ENCODE measurements around the gene NDUFB2.
"Not testable (repeated sequence)": the region's sequence is repeated elsewhere in the genome, so short reads cannot be mapped to it uniquely, and the experiment has no call there.

Gene NDUFB2

GRCh38 chr7:140723006-140723405, 26.5 kb downstream of the NDUFB2 start:
- Histone ChIP-seq H3K27ac (ENCODE audit: low read depth, low read length) (no peak overlapping the region), H3K9ac (ENCODE audit: low read length) (no peak overlapping the region), H3K4me3 (ENCODE audit: low read depth in 1 of 2, low read length in 2 of 2) (no peak overlapping the region), H3K4me1 (ENCODE audit: insufficient read depth, low read length) (no peaks in the 10 kb centered on the region), H3K36me3 (ENCODE audit: insufficient read depth, low read length) (peaks cover 5% of the 10 kb centered on the region), H3K27me3 (ENCODE audit: control insufficient read depth in 1 of 2, insufficient read depth in 2 of 2, low read length in 2 of 2) (no peaks in the 10 kb centered on the region), H3K9me3 (ENCODE audit: low read length) (no peaks in the 10 kb centered on the region)

- Histone ChIP-seq H3K9me3 (ENCODE audit: low read length) (no peaks in the 10 kb centered on the region), H3K9ac (ENCODE audit: low read length) (no peak overlapping the region), H3K36me3 (ENCODE audit: insufficient read depth, low read length) (peaks cover 5% of the 10 kb centered on the region), H3K4me3 (ENCODE audit: low read depth in 1 of 2, low read length in 2 of 2) (no peak overlapping the region), H3K27ac (ENCODE audit: low read depth, low read length) (no peak overlapping the region), H3K27me3 (ENCODE audit: control insufficient read depth in 1 of 2, insufficient read depth in 2 of 2, low read length in 2 of 2) (no peaks in the 10 kb centered on the region), H3K4me1 (ENCODE audit: insufficient read depth, low read length) (no peaks in the 10 kb centered on the region)
Observed at GRCh38 chr7:140723574-140723973, 27.1 kb downstream of the NDUFB2 start.

- Histone ChIP-seq H3K4me1 (ENCODE audit: insufficient read depth, low read length) (no peaks in the 10 kb centered on the region), H3K27me3 (ENCODE audit: control insufficient read depth in 1 of 2, insufficient read depth in 2 of 2, low read length in 2 of 2) (no peaks in the 10 kb centered on the region), H3K9ac (ENCODE audit: low read length) (no peak overlapping the region), H3K27ac (ENCODE audit: low read depth, low read length) (no peak overlapping the region), H3K9me3 (ENCODE audit: low read length) (no peaks in the 10 kb centered on the region), H3K36me3 (ENCODE audit: insufficient read depth, low read length) (peaks cover 5% of the 10 kb centered on the region), H3K4me3 (ENCODE audit: low read depth in 1 of 2, low read length in 2 of 2) (no peak overlapping the region)
Observed at GRCh38 chr7:140724706-140725105, 28.2 kb downstream of the NDUFB2 start.

- Histone ChIP-seq H3K9ac (ENCODE audit: low read length) (no peak overlapping the region), H3K27me3 (ENCODE audit: control insufficient read depth in 1 of 2, insufficient read depth in 2 of 2, low read length in 2 of 2) (no peaks in the 10 kb centered on the region), H3K9me3 (ENCODE audit: low read length) (no peaks in the 10 kb centered on the region), H3K36me3 (ENCODE audit: insufficient read depth, low read length) (peaks cover 5% of the 10 kb centered on the region), H3K4me1 (ENCODE audit: insufficient read depth, low read length) (no peaks in the 10 kb centered on the region), H3K27ac (ENCODE audit: low read depth, low read length) (no peak overlapping the region), H3K4me3 (ENCODE audit: low read depth in 1 of 2, low read length in 2 of 2) (no peak overlapping the region)
Observed at GRCh38 chr7:140726281-140726680, 29.8 kb downstream of the NDUFB2 start.

GRCh38 chr7:140732416-140732815, 35.9 kb downstream of the NDUFB2 start:
- Histone ChIP-seq H3K4me3 (ENCODE audit: low read depth in 1 of 2, low read length in 2 of 2) (no peak overlapping the region), H3K27me3 (ENCODE audit: control insufficient read depth in 1 of 2, insufficient read depth in 2 of 2, low read length in 2 of 2) (no peaks in the 10 kb centered on the region), H3K27ac (ENCODE audit: low read depth, low read length) (no peak overlapping the region), H3K36me3 (ENCODE audit: insufficient read depth, low read length) (no peaks in the 10 kb centered on the region), H3K4me1 (ENCODE audit: insufficient read depth, low read length) (no peaks in the 10 kb centered on the region), H3K9ac (ENCODE audit: low read length) (no peak overlapping the region), H3K9me3 (ENCODE audit: low read length) (no peaks in the 10 kb centered on the region)

DNA sequence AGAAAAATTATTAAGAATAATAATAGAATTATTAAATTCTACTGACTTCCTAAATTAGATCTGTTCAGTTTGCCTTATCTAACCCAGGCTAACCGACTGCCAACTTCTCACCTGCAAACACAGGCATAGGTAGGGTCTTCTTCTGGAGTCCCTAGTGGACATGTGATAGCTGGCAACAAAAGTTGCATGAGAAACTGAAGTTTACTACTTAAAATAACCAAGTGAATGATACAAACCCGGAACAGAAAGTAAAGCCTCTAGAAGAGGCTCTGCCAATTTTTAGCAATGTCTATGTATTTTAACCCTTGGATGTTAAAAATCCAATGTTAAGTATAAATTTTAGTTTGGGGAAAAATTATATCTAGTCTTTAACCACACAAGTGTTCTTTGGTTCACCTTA, 37.6 kb downstream of the NDUFB2 start:
- no peaks in the 10 kb centered on the region for H3K27me3 ChIP-seq (ENCODE audit: control insufficient read depth in 1 of 2, insufficient read depth in 2 of 2, low read length in 2 of 2)
- H3K4me1 ChIP-seq (ENCODE audit: insufficient read depth, low read length) = no peaks in the 10 kb centered on the region
- H3K27ac ChIP-seq (ENCODE audit: low read depth, low read length) = no peak overlapping the region
- H3K36me3 ChIP-seq (ENCODE audit: insufficient read depth, low read length) = no peaks in the 10 kb centered on the region
- no peak overlapping the region for H3K4me3 ChIP-seq (ENCODE audit: low read depth in 1 of 2, low read length in 2 of 2)
- no peak overlapping the region for H3K9ac ChIP-seq (ENCODE audit: low read length)
- no peaks in the 10 kb centered on the region for H3K9me3 ChIP-seq (ENCODE audit: low read length)

DNA sequence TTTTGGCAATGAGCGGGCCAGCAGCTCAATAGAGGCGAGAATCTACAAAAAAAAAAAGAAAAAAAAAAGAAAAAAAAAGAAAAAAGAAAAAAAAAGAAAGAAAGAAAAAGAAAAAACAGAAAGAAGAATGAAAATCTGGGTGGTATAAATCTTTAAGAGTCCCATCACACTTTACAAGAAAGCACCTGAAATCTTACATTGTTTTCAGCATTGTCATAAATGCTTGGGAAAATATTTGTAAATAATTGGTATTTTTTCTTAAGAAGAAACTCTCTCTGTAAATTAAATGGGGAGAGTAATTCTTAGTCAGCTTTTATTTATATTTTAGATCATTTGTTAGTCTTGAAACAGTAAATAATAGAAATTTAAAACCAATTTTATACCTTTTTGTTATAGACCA, 38.2 kb downstream of the NDUFB2 start:
- Histone ChIP-seq H3K27me3 (ENCODE audit: control insufficient read depth in 1 of 2, insufficient read depth in 2 of 2, low read length in 2 of 2) (no peaks in the 10 kb centered on the region), H3K36me3 (ENCODE audit: insufficient read depth, low read length) (peaks cover 2% of the 10 kb centered on the region)

GRCh38 chr7:140738280-140738679, 41.8 kb downstream of the NDUFB2 start:
- Histone ChIP-seq H3K9ac (ENCODE audit: low read length) (no peak overlapping the region), H3K27me3 (ENCODE audit: control insufficient read depth in 1 of 2, insufficient read depth in 2 of 2, low read length in 2 of 2) (no peaks in the 10 kb centered on the region), H3K36me3 (ENCODE audit: insufficient read depth, low read length) (peaks cover 5% of the 10 kb centered on the region), H3K4me3 (ENCODE audit: low read depth in 1 of 2, low read length in 2 of 2) (no peak overlapping the region), H3K27ac (ENCODE audit: low read depth, low read length) (no peak overlapping the region), H3K9me3 (ENCODE audit: low read length) (no peaks in the 10 kb centered on the region), H3K4me1 (ENCODE audit: insufficient read depth, low read length) (no peaks in the 10 kb centered on the region)

More for the DNA sequence above, 38.2 kb downstream of the NDUFB2 start:
- H3K9me3 ChIP-seq (ENCODE audit: low read length) = no peaks in the 10 kb centered on the region
- H3K4me3 ChIP-seq (ENCODE audit: low read depth in 1 of 2, low read length in 2 of 2) = no peak overlapping the region
- H3K27ac ChIP-seq (ENCODE audit: low read depth, low read length) = no peak overlapping the region
- H3K9ac ChIP-seq (ENCODE audit: low read length) = no peak overlapping the region
- no peaks in the 10 kb centered on the region for H3K4me1 ChIP-seq (ENCODE audit: insufficient read depth, low read length)

GRCh38 chr7:140743255-140743654, 46.7 kb downstream of the NDUFB2 start:
- H3K4me3 ChIP-seq (ENCODE audit: low read depth in 1 of 2, low read length in 2 of 2); H3K36me3 ChIP-seq (ENCODE audit: insufficient read depth, low read length); H3K4me1 ChIP-seq (ENCODE audit: insufficient read depth, low read length); H3K9me3 ChIP-seq (ENCODE audit: low read length); H3K9ac ChIP-seq (ENCODE audit: low read length); H3K27me3 ChIP-seq (ENCODE audit: control insufficient read depth in 1 of 2, insufficient read depth in 2 of 2, low read length in 2 of 2); H3K27ac ChIP-seq (ENCODE audit: low read depth, low read length): not testable (repeated sequence)

- Histone ChIP-seq H3K4me1 (ENCODE audit: insufficient read depth, low read length) (no peaks in the 10 kb centered on the region), H3K9me3 (ENCODE audit: low read length) (no peaks in the 10 kb centered on the region), H3K4me3 (ENCODE audit: low read depth in 1 of 2, low read length in 2 of 2) (no peak overlapping the region), H3K9ac (ENCODE audit: low read length) (no peak overlapping the region), H3K27me3 (ENCODE audit: control insufficient read depth in 1 of 2, insufficient read depth in 2 of 2, low read length in 2 of 2) (no peaks in the 10 kb centered on the region), H3K36me3 (ENCODE audit: insufficient read depth, low read length) (peaks cover 5% of the 10 kb centered on the region), H3K27ac (ENCODE audit: low read depth, low read length) (no peak overlapping the region)
Observed at GRCh38 chr7:140744005-140744404, 47.5 kb downstream of the NDUFB2 start.

DNA sequence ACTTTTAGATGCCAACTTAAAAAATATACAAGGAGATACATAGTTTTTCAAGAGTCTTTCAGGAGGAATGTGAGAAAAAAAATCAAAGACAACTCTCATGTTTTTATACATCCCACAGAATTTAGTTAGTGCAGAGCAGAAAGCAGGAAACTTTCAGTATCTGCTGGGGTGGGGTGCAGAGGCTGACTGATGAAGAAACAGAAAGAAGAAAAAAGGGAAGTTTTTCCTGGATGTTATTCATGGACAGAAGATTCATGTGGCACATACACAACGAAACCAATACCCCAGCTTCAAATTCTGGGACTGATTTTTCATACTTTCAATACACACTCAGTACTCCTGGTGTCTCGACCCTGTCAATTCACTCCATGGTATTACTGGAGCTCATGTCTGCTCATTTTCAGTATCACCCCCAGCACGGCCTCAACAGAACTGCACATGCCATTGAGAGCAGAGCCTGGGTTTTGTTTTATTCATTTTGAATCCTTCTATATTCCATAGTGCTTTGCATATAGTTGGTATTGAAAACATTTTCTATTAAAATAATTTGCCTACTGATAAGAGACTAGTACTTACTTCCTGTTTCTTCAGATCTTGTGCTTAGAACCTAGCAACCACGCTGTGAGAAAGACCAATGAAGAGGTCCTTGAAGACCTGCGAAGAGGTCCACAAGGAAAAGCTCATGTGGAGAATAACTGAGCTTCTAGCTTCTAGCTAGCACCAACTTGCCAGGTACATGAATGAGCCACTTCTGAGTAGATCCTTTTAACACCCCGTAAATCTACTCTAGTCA, 49.0 kb downstream of the NDUFB2 start:
- H3K27ac ChIP-seq (ENCODE audit: low read depth, low read length) = no peak overlapping the region
- no peaks in the 10 kb centered on the region for H3K4me1 ChIP-seq (ENCODE audit: insufficient read depth, low read length)
- H3K9me3 ChIP-seq (ENCODE audit: low read length) = no peaks in the 10 kb centered on the region
- no peak overlapping the region for H3K9ac ChIP-seq (ENCODE audit: low read length)
- H3K36me3 ChIP-seq (ENCODE audit: insufficient read depth, low read length) = no peaks in the 10 kb centered on the region
- H3K4me3 ChIP-seq (ENCODE audit: low read depth in 1 of 2, low read length in 2 of 2) = no peak overlapping the region
- no peaks in the 10 kb centered on the region for H3K27me3 ChIP-seq (ENCODE audit: control insufficient read depth in 1 of 2, insufficient read depth in 2 of 2, low read length in 2 of 2)

GRCh38 chr7:140746751-140747150, 50.2 kb downstream of the NDUFB2 start:
- no peaks in the 10 kb centered on the region for H3K27me3 ChIP-seq (ENCODE audit: control insufficient read depth in 1 of 2, insufficient read depth in 2 of 2, low read length in 2 of 2)
- H3K9ac ChIP-seq (ENCODE audit: low read length) = no peak overlapping the region
- H3K27ac ChIP-seq (ENCODE audit: low read depth, low read length) = no peak overlapping the region
- H3K4me1 ChIP-seq (ENCODE audit: insufficient read depth, low read length) = no peaks in the 10 kb centered on the region
- no peaks in the 10 kb centered on the region for H3K9me3 ChIP-seq (ENCODE audit: low read length)
- no peak overlapping the region for H3K4me3 ChIP-seq (ENCODE audit: low read depth in 1 of 2, low read length in 2 of 2)
- no peaks in the 10 kb centered on the region for H3K36me3 ChIP-seq (ENCODE audit: insufficient read depth, low read length)

Measured in muscle layer of colon (tissue), 2 donors.